GM19397 (cell line): Measurements from ENCODE around the gene SLC44A3.

ENCODE experiments used
- ATAC-seq: cut with Tn5 transposase; IDR thresholded peaks from one replicate; pipeline ENCODE4 v1.9.1; 2021; ENCODE audit warnings: mild to moderate bottlenecking, moderate library complexity; ENCODE audit not compliant: unreplicated experiment

SLC44A3 gene

DNA sequence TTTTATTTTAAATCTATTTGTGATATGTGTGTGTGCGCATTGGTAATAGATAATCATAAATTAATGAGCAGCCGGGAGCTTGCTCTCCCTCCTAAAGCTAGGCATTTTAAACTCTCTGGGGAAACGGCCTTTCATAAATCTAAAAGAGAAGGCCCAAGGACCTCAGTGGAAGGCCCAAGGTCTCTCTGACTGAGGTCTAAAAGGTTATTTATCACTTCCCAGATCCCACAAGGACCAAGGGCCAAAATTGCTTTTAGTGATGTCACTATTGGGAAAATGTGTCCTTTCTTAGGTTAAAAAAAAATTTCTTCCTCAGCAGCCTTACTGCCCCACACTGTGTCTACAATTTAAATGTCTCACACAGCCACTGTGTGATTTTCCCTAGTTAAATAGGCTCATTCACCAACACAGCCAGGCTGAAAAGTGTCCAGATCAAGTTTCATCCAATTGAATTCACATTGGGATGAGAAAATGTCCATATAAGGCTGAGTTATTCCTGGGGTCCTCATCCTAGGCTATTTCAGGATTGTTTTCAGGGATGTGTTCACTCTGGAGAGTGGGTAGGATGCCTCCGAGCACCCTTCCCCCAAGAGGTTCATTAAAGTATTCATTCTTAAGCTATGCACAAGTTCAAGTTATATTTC is 46.1 kb downstream of the SLC44A3 start:
- no peak for ATAC-seq

DNA sequence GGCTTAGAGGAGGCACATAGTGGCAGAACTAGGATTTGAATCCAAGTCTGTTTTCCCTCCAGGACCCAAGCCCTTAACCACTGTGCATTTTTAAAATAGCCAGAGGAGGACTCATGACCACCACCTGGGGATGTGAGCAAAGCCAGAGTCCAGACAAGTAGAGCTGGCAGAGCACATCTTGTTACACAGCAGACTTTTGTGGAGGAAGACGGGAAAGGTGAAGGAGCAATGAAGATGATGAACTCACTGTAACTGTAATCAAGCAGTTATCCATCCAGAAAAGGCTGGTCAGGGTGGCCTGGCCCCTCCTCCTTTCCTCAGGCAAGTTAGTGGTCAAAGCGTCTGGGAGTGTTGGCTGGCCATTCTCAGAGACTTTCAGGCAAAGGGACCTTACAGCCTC is 50.9 kb downstream of the SLC44A3 start:
- no peak for ATAC-seq

DNA sequence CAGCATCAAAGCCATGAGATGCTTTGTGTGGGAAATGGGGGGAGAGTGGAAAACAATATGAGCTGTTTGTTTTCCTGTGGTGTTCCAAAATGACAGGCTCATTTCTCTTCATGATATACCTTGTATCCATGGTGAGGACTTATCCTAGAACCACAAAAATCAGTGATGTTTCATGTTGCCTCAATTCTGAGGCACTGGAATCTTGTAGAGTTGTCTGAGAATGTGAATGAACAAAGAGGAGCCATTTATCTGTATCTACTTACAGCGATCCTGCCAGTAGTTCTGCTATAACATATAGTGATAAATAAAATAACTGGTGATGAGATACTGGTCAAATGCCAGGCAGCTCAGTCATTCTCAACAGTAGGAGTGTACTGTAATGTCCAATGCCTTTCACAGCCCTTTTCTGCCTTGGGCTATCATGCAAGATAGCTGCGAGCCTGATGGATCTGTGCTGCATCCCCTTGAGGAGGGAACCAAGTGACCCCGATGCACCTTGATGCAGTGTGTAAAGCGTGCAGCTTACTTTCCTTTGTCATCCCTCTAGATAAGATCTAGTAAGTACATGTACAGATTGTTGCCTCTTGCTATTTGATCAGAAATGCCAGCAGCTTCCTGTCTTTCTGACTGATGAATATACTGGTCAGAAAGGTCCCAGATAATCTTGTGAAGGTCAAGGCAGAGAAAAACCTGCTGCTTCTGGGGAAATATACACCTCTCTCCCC is 52.8 kb downstream of the SLC44A3 start:
- ATAC-seq: no peak

DNA sequence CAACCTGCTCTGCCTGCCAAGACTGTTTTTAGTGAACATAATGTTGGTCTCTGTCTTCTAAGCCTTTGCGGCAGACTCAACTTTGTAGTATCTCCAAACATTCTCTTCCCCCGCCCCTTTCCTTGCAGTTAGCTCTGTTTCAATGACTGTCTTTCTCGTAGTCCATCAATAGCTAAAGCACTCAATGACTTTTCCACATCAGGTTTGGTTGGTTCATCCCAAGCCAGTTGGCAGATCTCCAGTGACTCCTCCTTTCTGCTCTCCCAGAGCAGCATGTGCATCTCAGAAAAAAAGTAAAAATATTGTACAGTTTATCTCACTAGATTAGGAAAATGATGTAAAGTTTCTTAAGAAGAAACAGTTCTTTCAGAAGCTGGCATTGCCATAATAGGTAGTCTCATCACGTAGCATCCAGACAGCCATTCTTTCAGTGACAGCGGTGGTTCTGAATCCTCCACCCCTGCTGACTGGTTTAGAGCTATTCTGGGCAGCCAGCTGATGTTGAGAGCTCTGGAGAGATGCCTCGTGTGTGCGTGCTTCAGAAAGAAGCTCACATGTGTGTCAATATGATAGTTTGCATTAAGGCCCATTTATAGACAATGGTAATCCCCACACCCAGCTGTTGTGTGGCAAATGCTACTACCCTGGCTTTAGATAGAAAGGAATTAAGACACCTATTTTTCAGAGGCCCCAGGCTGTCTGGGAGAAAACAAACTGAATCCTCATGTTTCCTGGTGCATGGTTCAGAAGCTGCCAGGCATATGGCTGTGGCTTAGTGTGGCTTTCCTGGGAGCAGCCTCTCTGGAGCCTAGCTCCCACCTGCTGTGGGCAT is 53.6 kb downstream of the SLC44A3 start:
- peak; percentile 67 for ATAC-seq

DNA sequence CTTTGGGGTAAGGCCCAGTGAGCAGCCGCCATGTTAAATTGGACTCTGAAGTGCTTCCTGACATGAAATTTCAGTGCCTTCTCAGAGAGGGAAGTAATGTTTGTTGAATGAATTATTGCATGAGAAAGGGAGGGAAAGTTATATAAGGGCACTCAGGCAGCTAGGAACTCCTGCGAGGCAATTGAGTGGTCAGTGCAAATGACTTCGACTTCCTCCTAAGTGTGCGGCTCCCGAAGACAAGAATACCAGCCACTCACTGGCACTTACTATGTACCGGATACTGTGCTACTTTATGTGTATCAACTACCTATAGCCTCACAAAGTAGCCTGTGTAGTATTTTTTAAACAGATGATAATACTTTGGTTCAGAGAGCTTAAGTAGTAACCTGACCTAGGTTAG is 54.3 kb downstream of the SLC44A3 start:
- ATAC-seq: no peak

DNA sequence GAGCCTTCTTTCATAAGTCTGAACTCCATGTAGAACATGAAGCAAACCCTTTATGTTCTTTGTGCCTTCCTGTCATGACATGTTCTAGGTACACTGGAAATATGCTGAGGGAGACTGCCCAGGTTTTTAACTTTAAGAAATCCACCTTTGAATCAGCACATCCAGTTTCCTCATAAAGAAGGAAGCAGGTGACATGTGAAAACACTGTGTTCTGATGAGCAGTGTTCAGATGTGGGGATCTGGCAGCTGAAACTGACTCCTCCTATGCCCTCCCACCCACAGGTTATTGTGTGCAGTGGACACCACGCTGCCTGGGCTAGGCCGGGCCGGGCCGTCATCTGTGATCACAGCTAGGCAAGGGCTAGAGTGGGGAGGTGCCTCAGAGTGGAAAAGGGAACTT is 55.6 kb downstream of the SLC44A3 start:
- ATAC-seq: no peak

DNA sequence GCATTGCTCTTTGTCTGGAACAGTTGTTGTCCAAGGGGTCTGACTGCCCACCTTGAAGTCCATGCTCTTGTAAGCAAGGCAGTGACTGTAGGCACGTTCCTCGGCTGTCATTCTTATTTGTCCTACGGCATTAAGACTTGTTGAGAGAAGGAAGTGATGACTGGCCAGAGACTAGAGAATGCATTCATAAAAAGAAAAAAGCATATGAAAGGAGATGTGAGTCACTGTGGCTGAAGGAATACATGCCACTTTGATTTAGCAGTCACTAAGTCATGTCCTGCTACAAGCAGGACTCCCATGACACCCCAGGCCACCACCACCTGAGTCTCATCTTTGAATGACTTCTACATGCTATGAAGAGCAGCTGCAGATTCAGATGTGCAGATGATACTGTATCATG is 56.2 kb downstream of the SLC44A3 start:
- ATAC-seq: no peak

DNA sequence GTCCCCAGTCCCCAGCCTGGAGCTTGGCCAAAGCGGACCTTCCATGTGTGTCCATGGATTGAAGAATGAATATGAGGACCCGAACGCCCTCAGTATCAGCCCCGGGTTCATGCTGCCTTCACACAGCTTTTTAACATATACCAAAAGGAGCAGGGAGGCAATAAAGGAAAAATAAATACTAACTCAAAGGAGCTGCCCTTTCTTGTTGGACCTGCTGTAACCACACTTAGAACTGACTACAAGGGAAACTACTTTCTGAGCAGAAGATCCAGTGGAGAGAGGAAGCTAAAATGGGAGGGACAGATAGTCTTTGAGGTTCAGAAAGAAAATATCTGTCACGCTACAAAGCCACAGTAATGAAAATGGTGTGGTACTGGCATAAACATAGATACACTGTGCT is 58.2 kb downstream of the SLC44A3 start:
- ATAC-seq: no peak

DNA sequence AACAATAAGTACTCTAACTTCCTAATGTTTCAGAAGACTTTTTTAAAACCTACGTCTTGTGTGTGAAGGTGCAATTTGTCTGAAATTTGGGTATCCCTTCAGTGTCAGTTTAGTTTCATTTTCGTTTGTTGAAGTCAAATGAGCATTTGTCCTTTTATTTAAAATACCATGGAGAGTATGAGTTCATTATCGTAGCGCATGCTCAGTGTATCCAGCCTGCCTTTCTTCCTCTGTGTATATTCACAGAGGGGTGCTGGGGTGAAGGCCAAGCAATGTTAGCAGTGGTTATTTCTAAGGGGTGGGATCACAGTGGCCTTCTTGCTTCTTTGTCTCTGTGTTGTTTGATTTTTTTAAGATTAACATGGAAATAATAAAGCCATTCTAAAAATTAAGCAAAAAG is 63.5 kb downstream of the SLC44A3 start:
- ATAC-seq: no peak

DNA sequence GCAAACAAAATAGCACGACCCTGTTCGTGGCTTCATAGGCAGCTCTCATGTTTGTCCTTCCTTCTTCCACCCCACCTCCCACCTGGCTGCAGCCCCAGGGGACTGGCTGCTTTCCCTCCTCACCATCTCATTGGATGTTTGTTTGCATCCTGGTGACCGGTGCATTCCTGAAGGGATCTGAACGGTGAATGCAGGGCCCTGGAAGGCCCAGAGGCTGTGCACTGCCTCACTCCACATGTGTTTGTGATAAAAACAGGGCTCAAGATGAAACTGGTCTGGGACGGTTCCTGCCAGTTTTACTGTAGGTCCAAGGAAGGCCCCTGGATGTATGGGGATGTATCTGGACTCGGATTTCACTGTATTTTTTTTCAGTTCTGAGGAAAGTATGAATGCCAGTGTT is 63.9 kb downstream of the SLC44A3 start:
- ATAC-seq: no peak

DNA sequence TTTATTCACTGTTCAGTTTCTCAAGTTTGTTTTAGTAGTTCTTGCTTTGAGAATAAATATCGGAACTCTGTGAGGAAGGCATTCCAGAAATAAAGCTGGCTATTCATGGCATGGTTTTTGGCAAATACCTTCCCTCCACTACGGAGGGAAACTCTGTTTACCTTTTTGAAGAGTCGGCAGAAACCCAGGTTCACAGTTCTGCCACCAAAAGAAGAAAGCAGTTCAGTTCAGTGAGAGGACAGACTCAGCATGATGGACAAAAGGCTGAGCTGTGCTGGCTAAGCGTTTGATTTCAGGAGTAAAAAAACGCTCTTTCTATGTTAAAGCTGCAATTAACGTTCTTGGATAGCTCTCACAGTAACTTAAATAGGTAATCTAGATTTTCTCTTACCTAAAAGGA is 64.3 kb downstream of the SLC44A3 start:
- ATAC-seq: no peak

DNA sequence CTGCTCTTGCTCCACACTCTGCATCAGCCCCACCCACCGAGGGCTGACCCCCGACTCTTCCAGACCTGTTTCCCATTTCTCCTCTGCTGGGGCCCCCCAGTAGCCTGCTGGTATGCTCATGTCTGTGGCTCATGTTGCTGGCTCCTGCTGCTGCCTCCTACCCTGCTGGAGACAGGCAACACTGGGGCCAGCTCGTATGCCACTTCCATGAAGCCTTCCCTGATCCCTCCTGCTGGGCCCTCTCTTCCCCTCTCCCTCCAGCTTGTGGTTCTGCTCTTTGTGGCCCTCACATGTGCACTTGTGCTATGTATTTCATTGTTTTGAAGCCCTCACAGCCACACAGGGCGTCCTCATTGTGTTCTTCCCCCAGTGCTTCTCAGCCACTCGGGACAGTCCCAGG is 66.2 kb downstream of the SLC44A3 start:
- no peak for ATAC-seq

DNA sequence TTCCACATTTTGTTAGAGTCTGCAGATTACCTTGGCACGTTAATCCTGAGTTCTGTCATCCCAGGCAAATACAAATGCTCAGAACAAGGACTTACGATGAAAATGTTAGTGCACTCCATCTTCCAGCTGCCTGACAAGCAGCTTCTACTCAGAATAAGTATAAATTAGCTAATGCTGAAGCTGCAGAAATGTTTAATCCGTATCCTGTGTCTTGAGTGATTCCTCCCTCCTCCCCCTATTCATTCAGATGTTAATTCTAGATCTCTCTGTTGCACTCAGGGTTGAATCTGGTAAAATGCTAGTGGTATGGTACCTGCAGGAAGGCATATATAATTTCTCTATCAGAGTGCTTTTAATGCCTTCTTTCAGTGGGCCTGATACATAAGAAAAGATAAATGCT is 66.9 kb downstream of the SLC44A3 start:
- ATAC-seq: no peak

DNA sequence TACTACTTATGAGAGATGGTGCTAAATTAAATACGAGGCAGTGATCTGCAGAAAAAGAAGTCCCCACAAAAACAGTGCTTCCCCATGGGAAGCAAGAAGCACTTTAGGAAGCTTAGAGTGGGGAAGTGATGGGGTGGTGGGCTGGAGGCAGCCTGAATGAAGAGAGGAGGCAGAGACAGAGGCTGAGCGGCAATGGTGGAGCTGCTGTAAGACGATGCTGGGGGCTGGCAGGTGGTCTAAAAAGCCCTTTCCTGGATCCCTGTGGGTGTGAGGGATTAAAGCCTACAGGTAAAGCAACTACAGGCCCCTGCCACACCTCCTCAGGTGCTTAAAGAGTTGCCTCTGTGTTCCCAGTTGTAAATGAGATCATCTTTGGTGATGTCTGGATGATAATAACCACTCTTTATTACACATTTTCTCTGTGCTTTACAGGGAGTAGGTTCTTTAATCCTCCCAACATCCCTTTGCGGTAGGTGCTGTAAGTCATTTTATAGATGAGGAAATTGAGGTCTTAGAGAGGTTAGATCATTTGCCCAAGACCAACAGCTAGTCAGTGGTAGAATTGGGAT is 67.5 kb downstream of the SLC44A3 start:
- no peak for ATAC-seq

DNA sequence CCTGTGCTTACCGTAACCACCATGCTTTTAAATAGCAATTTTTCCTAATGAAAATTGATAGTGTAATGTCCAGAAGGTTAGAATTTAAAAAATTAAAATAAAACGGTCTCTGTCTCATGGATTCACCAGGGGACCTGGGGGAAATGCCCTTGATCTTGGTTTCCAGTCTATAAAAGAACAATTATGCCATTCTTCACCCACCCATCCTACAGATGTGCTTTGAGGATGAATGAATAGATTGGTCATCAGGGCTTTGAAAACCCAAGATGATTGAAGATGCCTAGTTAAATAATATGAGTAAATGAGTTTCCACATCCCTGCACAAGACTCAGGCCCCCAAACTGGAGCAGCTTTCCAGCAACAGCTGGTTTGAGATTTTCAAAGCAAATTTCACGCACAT is 68.0 kb downstream of the SLC44A3 start:
- no peak for ATAC-seq

DNA sequence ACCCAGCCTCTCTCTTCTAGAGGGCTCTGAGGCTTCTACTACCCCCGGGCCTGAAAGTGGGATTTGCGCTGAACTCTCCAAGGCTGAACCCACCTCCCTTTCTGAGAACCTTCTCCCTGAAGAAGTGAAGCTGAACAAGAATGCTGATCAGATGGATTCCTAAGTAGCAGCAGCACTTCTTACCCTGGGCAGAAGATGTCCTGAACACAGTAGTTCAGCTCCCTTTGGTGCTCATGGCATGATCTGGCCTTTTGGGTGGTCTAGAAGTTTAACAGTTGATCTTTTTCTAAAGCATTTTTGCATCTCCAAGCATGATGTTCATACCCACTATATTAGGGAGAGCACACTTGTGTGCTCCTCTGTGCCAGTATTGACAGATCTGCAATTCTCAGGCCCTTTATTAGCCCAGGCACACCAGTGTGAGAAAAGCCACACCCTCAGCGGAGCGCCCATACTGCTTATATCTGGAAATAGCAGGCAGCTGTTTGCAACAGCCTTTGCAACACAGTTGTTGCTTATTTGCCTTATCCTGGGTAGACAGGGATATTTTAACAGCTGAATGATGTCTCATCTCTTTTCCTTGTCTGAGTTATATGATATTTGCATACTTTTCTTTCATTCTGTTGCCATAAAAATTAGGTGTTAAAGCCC is 72.6 kb downstream of the SLC44A3 start:
- ATAC-seq: no peak

DNA sequence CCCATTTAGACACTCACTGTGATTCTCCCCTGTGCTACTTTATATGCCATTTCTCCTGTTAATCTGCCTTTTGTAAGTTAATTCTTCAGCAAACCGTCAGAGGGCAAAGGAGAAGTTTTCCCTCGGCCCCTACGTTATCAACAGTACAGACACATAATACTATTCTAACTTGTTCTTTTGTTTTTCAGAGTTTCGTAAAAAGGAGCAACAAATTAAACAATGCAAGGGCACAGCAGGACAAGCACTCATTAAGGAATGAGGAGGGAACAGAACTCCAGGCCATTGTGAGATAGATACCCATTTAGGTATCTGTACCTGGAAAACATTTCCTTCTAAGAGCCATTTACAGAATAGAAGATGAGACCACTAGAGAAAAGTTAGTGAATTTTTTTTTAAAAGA is 74.5 kb downstream of the SLC44A3 start:
- no peak for ATAC-seq

DNA sequence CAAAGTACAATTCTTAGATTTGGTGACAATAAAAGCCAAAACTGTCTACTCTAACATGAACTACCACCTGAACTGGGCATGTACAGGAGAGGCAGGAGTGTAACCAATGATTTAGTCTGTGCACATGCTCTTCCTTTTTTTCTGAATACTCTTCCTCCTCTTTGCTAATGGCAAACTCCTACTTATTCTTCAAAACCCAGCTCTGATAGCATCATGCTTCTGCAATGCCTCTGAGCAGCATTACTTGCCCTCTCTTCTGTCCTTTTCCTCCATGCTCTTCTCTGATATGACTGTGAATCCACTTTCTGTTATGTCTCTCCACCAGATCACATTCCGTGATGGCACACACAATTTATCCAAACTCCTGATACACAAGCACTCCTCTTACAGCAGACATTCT is 75.4 kb downstream of the SLC44A3 start:
- ATAC-seq: no peak

DNA sequence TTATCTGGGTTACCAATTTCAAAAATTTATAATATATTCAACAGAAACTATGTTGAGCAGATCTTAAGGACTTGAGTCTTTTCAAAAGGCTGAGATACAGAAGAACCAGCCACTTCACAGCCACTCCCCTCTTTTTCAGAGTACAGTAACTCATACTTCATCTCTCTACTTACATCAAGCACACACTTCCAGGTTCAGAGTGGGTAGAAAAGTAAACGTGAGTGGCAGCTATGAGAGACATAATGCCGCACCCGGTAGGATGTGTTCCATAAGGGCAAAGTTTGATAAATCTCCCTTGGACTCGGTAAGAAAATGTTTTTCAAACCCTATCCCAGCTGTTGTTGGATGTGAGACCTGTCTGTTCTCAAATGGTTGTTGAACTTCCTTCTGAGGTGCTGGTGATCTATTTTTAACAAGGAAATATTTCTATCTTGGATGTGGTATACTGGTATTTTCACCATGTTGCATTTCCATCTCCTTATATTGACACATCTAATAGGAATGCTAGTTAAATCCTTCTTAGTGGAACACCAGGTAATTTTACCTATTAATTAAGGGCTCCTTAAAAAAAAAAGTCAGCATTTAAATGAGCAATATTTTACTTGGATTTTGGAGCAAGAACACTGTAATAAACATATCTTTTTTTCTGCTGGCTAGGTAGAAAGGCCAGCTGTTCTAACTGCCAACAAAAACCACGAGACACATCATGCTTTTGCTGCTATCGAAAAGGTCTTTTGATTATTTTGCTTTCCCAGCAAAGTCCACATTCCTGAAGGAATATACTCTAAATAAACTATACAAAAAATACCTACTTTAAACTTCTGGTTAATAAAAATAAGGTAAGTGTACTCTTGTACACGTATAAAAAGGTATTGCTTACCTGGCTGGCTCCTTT is 78.6 kb downstream of the SLC44A3 start:
- no peak for ATAC-seq

DNA sequence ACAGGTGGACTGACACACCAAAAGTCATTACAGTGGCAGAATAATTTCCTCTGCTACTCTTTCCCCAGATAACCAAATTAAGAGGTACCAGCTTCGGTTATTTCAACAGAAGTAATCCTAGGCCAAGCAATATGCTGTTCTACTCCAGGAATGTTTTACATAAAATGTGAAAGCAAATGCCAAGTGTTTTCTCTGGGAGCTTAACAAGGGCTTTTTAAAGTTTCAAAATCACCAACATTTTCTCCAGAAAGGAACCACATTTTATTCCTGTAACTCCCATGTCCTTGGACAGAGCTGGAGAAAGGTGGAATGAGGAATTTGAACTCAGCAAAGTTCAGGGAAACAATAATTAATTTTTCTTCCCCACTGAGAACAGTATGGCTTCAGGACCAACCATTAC is 79.6 kb downstream of the SLC44A3 start:
- no peak for ATAC-seq
